GM18867 (cell line): Measurements from ENCODE around the gene ZMIZ2.
"Not testable (repeated sequence)": the region's sequence is repeated elsewhere in the genome, so short reads cannot be mapped to it uniquely, and the experiment has no call there.

Source experiments
- ATAC-seq: cut with Tn5 transposase; IDR thresholded peaks from one replicate; pipeline ENCODE4 v1.9.1; 2021; ENCODE audit warnings: mild to moderate bottlenecking, moderate library complexity; ENCODE audit not compliant: unreplicated experiment

ZMIZ2 gene

DNA sequence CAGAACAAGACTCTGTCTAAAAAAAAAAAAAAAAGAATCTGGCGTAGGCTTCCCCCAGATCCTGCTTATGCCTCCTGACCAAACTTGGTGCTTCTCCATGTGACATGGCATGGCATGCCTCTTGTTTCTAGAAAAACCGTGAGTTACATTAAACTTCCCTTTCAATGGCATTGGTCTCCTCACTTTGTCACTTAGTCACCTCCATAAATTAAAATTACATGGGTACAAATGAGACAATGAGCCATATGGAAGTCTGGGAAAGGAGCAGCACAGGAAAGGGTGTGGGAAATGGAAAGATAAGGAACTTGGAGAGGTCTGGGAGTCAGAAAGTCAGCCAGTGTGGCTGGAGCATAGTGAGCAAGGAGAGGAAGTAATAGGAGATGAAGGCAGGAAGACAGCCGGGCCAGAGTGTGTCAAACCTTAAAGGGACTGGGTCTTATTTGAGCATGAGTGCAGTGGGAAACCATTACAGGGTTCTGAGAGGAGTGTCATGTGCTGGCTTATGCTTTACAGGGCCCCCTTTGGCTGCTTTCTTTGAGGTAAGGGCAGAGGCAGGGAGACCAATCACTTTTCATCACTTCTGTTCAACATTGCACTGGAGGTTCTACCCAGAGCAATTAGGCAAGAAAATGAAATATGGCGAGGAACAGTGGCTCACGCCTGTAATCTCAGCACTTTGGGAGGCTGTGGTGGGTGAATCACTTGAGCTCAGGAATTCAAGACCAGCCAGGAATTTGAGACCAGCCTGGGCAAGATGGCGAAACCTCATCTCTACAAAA lies 21.3 kb upstream of the ZMIZ2 start:
- no peak for ATAC-seq

DNA sequence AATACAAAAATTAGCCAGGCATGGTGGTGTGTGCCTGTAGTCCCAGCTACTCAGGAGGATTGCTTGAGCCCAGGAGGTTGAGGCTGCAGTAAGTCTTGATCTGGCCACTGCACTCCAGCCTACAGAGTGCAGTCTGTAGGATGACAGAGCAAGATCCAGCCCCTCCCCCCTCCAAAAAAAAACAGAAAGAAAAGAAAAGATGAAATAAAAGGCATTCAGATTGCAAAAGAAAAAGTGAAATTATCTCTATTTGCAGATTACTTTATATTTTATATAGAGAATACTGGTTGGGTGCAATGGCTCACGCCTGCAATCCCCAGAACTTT lies 20.7 kb upstream of the ZMIZ2 start:
- ATAC-seq, result no peak

DNA sequence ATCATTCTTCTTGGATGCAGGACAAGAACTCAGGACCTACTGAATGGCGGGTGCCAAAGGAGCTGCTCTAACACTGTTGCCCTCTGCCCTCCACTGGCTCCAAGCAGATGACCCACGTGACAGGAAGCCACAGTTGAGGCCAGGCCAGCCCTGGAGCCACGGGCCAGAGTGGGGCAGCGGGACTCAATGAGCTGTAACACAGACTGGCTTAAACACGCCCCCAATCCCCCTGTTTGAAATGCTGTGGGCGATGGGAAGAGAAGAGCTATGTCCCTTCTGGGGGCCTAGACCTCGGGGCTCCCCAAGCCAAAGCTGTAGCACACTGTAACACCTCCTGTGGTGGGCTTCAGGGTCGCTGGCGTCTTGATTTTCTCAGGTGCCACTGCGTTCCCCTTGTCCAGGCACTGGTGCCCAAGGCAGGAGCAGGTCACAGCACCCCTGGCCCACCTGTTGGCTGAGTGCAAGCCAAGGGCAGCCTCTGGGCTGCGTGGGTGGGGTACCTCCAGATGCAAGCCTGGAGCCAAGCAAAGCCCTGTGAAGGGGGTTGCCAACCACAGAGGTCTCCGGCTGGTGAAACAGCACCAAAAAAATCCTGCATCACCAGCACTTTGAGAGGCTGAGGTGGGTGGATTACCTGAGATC lies 18.6 kb upstream of the ZMIZ2 start:
- no peak for ATAC-seq

DNA sequence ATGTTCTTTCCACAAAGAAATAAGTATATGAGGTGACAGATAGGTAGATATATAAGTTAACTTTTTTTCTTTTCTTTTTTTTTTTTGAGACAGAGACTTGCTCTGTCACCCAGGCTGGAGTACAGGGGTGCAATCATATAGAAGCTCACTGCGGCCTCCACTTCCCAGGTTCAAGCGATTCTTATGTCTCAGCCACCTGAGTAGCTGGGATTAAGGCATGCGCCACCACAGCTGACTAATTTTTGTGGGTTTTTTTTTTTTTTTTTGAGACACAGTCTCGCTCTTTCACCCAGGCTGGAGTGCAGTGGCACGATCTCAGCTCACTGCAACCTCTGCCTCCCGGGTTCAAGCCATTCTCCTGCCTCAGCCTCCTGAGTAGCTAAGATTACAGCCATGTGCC lies 15.7 kb upstream of the ZMIZ2 start:
- not testable (repeated sequence) for ATAC-seq

DNA sequence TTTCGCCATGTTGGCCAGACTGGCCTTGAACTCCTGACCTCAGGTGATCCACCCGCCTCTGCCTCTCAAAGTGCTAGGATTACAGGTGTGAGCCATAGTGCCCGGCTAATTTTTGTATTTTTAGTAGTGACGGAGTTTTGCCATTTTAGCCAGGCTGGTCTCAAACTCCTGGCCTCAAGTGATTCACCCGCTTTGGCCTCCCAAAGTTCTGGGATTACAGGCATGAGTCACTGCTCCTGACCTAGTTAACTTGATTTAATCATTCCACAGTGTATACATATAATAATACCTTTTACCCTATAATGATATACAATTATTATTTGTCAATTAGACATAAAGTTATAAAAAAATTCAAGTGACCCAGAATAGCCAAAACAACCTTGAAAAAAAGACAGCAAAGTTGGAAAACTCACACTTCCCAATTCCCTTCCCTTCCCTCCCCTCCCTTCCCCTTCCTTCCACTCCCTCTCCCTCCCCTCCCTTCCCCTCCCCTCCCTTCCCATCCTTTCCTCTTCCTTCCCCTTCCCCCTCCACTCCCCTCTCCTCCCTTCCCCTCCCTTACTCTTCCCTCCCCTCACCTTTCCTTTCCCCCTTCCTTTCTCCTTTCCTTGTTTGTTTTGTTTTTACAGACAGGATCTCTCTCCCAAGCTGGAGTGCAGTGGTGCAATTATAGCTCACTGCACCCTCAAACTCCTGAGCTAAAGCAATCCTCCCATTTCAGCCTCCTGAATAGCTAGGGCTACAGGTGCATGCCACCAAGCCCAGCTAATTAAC lies 14.8 kb upstream of the ZMIZ2 start:
- no peak for ATAC-seq

DNA sequence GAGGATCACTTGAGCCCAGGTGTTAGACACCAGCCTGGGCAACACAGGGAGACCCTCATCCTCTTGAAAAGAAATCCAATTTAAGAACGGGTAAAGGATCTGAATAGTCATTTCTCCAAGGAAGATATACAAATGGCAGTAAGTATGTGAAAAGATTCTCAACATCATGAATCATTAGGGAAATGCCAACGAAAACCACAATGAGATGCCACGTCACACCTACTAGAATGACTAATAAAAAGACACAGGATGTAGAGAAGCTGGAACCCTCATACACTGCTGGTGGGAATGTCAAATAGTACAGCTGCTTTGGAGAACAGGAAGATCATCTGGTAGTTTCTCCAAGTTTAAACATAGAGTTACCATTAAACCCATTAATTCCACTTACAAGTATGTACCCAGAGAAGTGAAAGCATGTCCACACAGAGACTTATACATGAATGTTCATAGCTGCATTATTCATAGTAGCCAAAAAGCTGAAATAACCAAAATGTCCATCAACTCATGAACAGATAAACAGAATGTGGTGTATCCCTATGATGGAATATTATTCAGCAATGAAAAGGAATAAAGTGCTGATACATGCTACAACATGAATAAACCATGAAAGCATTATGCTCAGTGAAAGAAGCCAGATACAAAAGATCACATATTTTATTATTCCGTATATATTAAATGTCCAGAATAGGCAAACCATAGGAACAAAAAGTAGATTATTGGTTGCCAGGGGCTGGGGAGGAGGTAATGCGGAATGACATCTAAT lies 13.1 kb upstream of the ZMIZ2 start:
- ATAC-seq, result no peak

DNA sequence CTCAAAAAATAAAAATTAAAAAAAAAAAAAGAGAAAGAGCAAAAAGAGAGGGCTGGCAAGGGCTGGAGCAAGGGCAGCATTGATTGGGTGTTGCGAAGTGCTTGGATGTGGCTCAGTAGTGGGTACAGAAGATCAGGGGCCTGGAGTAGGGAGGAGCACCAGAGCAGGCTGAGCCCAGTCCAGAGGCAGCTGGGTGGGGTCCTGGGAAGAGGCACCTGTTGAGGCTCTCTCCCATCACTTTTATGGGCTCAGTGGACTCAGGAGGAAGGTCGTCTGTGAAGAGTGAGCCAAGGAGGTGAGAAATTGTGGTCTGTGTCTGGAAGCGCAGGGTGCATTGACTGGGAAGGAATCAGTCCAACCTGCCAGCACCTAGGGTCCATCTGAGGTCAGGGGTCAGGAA lies 11.8 kb upstream of the ZMIZ2 start:
- ATAC-seq, result no peak

DNA sequence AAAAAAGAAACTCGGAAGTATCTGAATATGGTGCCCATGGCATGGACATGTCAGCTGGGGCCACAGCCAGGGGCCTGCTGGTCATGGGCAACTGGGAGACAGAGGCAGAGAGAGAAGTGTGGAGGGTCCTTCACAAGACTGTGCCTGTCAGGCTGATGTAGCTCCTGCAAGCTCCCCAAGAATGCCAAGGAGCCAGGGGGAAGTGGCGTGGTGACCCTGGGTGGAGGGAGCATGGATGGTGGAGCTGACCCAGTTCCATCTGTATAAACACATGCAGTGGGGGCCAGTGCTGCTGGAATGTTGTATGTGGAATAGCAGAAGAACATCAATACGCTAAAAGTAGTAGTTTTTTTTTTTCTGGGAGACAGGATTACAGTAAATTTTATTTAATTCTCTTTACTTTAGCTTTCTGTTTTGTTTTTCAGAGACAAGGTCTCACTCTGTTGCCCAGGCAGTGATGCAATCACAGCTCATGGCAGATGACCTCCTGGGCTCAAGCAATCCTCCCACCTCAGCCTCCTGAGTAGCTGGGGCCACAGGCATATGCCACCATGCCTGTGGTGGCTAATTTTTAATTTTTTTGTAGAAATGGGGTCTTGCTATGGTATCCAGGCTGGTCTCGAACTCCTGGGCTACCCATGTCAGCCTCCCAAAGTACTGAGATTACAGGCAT lies 10.5 kb upstream of the ZMIZ2 start:
- no peak for ATAC-seq

DNA sequence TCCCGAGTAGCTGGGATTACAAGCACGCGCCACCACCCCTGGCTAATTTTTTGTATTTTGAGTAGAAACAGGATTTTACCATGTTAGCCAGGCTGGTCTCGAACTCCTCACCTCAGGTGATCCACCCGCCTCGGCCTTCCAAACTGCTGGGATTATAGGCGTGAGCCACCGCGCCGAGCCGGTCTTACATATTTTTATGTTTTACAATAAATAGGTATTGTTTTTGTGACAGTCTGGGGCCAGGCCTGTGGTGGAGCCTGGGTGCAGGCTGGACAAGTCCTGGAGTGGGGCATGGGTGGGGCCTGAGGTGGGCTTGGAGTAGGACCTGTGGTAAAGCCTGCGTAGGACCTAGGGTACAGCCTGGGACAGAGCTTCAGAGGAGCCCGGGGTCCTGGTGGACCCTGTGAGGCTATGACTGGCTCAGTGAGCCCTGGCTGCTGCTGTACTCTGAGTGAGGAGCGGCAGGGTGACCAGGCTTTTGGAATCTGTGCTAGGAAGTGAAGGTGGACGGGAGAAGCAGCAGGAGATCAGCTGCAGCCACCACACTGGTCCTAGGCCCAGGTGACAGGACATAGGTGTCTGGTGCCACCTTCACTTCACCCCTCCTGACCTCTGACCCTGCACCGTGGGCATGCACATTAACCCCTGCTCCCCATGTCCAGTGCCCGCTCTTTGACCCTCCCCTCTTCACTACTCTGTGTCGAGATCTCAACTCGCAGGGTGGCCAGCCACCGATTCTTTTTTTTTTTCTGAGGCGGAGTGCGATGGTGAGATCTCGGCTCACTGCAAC lies 9.6 kb upstream of the ZMIZ2 start:
- no peak for ATAC-seq

DNA sequence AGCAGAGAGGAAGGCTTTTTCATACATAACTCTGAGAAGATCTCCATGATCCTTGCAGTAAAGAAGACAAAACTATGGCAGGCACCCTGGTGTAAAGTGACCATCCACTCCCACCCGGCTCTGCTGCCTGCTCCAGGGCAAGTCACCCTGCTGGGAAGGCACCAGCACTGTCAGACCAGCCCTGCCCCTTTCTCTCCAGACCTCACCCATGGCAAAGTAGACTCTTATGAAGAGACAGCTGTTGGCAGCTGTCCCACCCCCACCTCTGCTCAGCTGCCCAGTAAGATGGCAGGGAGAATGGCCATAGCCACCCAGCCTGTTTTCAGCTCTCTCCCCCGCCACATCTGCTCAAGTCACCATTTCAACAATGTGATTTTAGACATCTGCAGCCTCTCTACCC lies 8.6 kb upstream of the ZMIZ2 start:
- no peak for ATAC-seq

DNA sequence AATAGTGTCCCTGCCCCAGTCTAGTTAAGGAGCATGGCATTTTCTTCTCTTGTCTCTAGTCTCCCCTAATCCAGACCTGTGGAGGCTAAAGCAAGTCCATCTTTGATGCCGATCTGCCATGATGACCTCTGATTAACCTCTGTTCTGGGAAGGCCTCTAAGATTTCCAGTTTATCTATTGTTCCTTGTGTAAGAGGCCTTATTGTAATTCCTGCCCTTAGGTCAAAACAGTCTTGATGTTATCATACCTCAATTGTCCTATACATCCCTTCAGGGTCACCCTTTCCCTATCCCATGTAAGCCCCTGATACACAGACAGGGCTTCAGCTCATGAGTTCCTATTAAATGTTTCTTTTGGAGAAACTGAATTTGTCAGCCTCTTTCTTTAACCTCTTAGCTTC lies 4.9 kb upstream of the ZMIZ2 start:
- no peak for ATAC-seq

DNA sequence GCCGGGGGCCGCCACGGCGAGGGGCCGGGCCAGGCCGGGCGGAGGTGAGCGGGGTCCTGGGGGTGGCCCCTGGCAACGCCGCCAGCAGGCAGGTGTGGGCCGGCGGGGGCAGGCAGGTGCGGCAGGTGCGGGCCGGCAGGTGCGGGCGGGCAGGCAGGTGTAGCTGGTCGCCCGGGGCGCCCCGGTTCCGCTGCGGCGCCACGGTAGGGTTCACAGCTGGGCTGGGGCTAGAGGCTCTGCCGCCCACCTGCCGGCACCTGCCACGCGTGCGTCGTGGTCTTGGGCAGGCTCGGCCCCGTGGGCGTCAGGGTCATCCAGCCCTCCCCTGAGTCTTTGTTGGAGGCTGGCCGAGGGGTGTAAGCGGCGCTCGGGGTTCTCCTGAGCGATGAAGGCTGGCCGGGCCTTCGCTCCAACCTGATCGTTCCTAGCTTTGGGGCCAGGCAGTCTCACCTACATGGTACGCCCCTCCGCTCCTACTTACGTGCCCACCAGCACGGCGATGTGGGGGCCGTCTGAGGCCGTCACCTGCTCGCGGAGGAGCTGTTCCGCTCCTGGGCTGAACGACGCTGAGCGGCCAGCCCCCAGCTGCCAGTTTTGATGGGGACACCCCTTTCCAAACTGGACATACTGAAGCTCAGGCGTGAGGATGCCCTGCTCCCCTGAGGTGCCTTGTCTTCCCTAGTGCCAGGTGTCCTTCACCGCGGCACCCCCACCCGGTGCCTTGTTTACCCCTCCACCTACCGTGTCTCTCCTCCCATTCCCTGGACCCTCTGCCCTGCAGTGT lies 493 bp downstream of the ZMIZ2 start:
- ATAC-seq, result peak; percentile 16

DNA sequence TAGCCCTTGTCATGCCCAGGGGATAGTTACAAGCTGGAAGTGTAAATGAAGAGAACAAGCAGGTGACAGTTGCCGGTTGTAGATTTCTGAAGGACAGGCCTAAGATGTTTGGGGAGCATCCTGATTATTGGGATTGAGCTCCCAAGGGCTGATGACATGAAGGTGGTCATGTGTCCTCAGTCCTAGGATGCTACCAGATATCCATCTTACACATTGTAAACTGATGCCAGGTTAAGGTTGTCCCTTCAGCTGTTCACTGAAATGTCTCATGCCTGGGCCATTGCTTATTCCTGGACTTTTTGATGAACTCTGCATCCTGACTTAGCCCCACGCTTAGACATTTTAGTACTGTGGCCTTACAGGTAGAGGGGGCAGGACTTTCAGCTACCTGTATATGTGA lies 1.3 kb downstream of the ZMIZ2 start:
- ATAC-seq, result no peak

DNA sequence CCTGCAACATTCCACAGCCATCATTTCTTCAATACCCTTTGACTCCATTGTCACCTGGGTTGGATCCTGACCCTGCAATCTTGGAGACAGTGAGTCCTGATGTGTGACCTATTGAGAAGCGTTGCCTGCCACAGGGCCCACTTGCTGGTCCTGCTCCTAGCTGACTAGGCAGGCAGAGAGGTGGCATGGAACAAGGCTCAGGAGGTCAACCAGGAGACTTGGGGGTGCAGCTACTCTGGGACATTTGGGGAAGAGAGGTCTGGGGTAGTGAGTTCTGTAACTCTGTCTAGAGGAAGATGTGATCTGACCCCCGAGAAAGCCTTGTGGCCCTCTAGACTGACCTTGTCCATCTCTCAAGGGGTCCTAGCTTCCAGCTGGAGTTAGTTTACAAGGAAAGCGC lies 1.8 kb downstream of the ZMIZ2 start:
- no peak for ATAC-seq

DNA sequence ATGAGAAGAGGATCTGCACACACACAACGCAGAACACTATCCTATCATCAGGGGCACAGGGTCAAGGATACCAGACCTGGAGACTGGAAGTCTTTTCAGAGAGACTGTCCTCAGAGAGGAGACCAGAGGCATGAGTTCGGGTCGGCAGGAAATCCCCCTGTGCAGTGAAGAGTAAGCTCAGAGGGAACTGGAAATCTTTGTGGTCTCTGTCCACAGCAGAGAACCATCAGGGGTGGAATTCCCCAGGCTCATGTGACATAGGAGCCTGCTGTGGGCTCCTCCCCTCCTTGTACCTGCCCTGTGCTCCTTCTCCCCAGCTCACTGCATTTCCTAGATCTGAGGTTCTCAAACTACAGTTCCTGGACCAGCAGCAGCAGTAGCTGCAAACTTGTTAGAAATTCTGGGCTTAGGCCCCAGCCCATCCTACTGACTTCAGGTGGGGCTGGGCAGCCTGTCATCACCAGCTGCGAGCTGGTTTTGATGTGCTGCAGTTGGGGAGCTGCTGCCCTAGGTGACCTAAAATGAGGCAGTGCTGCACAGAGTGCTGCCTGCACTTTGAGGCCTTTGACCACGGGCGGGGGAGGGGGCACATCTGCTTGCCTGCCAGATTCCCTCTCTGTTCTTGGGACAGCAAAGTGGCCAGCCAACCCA lies 2.4 kb downstream of the ZMIZ2 start:
- ATAC-seq, result peak; percentile 45

DNA sequence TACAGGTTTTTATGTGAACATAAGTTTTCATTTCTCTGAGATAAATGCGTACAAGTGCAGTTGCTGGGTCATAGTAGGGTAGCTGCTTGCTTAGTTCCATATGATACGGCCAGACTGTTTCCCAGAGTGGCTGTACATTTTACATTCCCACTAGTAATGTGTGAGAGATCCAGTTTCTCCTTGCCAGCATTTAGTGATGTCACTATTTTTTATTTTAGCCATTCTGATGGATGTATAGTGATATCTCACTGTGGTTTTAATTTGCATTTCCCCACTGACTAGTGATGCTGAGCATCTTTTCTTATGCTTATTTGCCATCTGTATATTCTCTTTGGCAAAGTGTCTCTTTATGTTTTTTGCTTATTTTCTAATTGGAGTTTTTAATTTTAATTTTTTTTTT lies 4.2 kb downstream of the ZMIZ2 start:
- ATAC-seq, result no peak

DNA sequence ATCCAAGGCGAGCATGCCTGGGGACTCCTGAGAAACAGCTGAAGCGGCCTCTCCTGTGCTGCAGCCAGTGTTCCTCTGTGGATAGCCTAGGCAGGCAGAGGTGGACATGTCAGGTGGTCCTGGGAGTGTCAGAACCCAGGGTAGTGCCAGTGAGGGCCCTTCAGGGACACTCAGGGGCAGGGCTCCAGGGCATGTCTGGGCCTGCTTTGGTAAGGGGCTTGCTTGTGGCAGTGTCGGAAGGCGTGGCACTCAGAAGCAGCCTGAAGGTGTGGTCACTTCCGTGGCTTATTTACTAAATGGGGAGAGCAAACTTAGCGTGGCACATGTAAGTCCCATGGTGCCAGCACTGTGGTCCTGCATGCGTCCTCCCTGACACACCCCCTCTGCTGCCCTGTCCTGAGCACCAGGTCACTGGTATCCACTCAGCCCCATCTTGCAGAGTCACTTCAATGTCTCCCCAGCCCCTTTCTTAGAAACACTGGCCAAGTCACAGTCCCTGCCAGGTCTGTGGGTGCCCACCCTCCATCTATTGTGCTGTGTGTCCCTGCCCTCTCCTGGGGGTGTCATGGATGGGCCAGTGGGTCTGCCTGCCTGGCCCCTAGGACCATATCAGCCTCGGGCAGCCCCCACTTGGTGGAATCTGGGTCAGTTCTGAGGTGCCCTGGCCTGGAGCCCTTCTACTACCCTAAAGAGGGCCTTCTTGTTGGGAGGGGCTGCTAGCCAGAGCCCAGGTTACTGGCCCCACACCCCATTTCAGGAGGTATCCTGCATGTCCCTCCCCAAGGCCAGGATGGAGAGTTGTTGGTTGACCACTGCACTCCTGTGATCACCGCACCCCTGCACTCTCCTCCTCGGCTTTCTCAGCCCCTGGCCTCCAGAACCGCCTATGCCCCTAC lies 6.4 kb downstream of the ZMIZ2 start:
- no peak for ATAC-seq
